Measurements from ENCODE around the gene LRRC59.

- TF ChIP-seq, protein P1, sequence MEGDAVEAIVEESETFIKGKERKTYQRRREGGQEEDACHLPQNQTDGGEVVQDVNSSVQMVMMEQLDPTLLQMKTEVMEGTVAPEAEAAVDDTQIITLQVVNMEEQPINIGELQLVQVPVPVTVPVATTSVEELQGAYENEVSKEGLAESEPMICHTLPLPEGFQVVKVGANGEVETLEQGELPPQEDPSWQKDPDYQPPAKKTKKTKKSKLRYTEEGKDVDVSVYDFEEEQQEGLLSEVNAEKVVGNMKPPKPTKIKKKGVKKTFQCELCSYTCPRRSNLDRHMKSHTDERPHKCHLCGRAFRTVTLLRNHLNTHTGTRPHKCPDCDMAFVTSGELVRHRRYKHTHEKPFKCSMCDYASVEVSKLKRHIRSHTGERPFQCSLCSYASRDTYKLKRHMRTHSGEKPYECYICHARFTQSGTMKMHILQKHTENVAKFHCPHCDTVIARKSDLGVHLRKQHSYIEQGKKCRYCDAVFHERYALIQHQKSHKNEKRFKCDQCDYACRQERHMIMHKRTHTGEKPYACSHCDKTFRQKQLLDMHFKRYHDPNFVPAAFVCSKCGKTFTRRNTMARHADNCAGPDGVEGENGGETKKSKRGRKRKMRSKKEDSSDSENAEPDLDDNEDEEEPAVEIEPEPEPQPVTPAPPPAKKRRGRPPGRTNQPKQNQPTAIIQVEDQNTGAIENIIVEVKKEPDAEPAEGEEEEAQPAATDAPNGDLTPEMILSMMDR (conservative IDR thresholded peaks at IDR 0.05; ENCODE audit: low read depth, low read length), result no peak
- no peak for TF ChIP-seq EZH2 (IDR thresholded peaks at IDR 0.05; ENCODE audit: borderline replicate concordance, low read depth, low read length, poor library complexity, severe bottlenecking)
These were observed 29.9 kb downstream of the LRRC59 start for GRCh38 chr17:50367401-50367800.

Measured in A673 (cell line).